HG02623 (cell line): ENCODE measurements around the gene CLDN15.
"Not testable (repeated sequence)": the region's sequence is repeated elsewhere in the genome, so short reads cannot be mapped to it uniquely, and the experiment has no call there.

Experiments
- ATAC-seq: cut with Tn5 transposase; IDR thresholded peaks from one replicate; pipeline ENCODE4 v1.9.1; 2021; ENCODE audit warnings: moderate library complexity; ENCODE audit not compliant: unreplicated experiment

The CLDN15 gene

GRCh38 chr7:101200504-101200861 lies 37.1 kb downstream of the CLDN15 start:
- ATAC-seq, result no peak

DNA sequence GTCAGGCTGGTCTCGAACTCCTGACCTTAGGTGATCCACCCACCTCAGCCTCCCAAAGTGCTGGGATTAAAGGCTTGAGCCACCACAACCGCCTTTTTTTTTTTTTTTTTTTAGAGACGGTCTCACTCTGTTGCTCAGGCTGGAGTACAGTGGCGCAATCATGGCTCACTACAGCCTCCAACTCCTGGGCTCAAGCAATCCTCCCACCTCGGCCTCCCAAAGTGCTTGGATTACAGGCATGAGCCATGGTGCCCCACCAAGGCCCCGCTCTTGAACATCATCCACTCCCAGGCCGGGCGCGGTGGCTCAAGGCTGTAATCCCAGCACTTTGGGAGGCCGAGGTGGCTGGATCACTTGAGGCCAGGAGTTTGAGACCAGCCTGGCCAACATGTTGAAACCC lies 38.1 kb downstream of the CLDN15 start:
- not testable (repeated sequence) for ATAC-seq

DNA sequence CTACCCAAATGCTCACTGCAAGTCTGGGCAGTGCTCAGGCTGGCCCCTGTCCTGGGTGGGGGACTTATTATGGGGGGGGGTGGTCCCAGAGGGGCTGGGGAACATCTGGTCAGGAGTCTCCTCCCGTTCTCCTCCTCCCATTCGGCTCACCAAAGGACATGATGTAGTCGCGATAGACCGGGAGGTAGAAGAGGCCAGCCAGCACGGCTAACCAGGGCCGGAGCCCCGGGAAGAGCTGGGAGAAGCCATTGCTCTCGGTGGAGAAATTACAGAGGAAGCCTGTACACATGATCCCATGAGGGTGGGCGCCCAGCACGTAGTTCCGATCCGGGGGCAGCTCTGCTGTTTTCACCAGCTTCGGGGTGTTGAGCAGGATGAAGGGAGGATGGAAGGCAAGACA lies 39.1 kb downstream of the CLDN15 start:
- no peak for ATAC-seq

DNA sequence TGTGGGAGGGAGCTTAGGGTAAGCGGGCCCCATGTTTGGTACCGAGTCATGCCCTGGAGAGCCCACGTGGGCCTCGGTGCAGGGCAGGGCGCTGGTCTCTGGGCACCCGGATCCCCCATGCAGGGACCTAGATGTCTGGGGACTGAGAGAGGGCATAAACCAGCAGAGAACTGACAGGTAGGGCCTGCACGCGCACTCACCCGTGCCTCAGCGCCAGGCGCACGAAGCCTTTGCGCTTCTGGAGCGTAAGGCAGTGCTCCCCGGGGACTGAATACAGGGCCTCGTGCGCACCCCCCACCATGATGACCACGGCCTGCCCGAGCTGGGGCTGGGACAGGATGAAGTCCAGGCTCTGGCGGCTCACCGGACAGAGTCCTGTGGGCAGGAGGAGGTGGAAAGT lies 39.6 kb downstream of the CLDN15 start:
- ATAC-seq, result no peak

- no peak for ATAC-seq
Measured at GRCh38 chr7:101195884-101196283, 41.7 kb downstream of the CLDN15 start.

DNA sequence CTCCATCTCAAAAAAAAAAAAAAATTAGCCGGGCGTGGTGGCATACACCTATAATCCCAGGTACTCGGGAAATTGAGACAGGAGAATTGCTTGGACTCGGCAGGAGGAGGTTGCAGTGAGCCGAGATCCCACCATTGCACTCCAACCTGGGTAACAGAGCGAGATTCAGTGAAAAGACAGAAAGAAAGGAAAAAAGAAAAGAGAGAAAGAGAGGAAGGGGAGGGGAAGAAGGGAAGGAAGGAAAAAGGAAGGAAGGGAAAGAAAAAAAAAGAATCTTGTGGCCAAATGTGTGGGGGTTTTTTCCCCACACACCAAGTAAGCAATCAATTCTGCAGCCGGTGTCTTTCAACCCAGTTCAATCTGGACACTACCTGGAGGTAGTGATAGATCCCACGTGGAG lies 48.5 kb downstream of the CLDN15 start:
- no peak for ATAC-seq

- ATAC-seq, result no peak
Measured at GRCh38 chr7:101186844-101187428, 50.7 kb downstream of the CLDN15 start.

- no peak for ATAC-seq
Measured at GRCh38 chr7:101186194-101186593, 51.4 kb downstream of the CLDN15 start.

GRCh38 chr7:101185258-101185839 lies 52.3 kb downstream of the CLDN15 start:
- ATAC-seq, result no peak
